ENCODE measurements around the gene CACNA1I.

Gene CACNA1I

DNA sequence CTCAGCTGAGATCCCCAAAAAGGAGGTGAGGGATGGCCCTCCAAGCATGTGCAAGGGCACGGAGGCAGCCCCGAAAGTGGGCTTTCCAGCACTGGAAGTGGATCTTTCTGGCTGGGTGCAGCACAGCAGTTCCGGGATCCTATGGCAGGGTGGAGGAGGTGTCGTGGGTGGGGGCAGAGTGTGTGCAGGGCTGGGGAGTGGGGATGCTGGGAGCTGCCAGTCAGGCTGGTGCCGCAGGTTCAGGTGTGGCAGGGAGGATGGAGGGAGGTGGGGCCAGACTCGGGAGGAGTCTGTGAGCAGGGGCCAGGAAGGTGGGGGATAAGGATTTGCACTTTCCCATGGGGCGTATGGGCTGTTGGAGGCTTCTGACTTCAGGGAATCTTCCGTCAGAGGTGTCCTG lies 60.2 kb downstream of the CACNA1I start:
- H2BK15ac ChIP-seq (replicated peaks; ENCODE audit: low read depth), result no peak overlapping the region
- no peaks in the 10 kb centered on the region for H3K27me3 ChIP-seq (ENCODE audit: insufficient read depth, low read length, poor library complexity)
- no peaks in the 10 kb centered on the region for H3K4me1 ChIP-seq (ENCODE audit: control insufficient read depth, low read depth, low read length)

DNA sequence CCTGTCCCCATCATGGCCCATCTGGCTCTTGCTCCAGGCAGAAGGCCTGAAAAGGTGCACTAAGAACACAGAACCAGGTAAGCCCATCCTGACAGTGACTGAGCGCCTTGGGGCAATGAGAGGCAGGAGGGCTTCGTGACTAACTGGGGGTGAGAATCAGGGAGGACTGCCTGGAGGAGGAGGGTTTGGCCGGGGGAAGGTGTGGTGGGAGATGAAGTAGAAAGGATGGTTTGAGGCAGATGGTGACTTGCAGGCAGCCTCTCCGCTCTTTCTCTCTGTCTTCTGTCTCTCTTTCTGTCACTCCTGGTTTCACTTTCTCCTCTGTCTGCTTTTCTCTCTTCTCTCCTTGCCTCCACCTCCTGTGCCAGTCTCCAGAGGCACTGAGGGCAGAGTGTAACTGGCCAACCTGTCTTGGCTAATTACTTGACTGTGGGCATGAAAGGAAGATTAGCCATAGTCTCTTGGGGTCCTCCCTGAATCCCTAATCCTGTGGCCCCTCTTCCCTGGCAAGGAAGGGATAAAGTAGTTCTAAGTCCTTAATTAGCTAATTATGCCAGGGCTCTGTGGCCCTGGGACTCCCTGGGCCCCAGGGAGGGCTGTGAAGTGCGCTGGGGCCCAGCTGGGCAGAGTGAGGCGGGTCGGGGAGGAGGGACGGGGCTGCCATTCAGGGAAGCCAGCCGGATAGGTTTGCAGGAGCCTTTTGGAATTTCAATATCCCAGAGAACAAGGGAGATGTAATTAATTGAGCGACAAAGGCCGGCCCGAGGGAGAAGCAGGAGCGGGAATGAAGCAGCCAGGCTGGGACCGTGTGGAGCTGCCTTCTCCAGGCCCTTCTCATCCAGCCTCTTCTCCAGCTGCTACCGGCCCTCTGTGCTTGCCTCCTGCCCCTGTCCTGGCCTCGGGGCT lies 61.1 kb downstream of the CACNA1I start:
- no peaks in the 10 kb centered on the region for H3K27me3 ChIP-seq (ENCODE audit: insufficient read depth, low read length, poor library complexity)
- H3K79me2 ChIP-seq (ENCODE audit: control insufficient read depth, insufficient read depth, low read length), result no peaks in the 10 kb centered on the region
- no peak overlapping the region for H2BK5ac ChIP-seq (ENCODE audit: low read length)
- H2BK15ac ChIP-seq (replicated peaks; ENCODE audit: low read depth), result no peak overlapping the region
- H3K4me1 ChIP-seq (ENCODE audit: control insufficient read depth, low read depth, low read length), result no peaks in the 10 kb centered on the region
- H3K23ac ChIP-seq (ENCODE audit: low read length), result no peak overlapping the region
- no peak overlapping the region for H4K8ac ChIP-seq (ENCODE audit: low read depth, low read length)
- H2BK120ac ChIP-seq (ENCODE audit: low read depth, low read length), result no peak overlapping the region
- H3K79me1 ChIP-seq (ENCODE audit: low read length), result no peaks in the 10 kb centered on the region
- no peak overlapping the region for H4K5ac ChIP-seq (ENCODE audit: low read length)
- no peak overlapping the region for H3K56ac ChIP-seq (ENCODE audit: low read length)
- no peak overlapping the region for H2AK5ac ChIP-seq (ENCODE audit: low read length)
- no peak overlapping the region for H3K4me2 ChIP-seq (ENCODE audit: low read length)
- H3K36me3 ChIP-seq (ENCODE audit: control insufficient read depth, insufficient read depth, low read length), result no peaks in the 10 kb centered on the region
- H3K4me3 ChIP-seq (ENCODE audit: low read length), result no peak overlapping the region
- H3K9ac ChIP-seq (ENCODE audit: low read length), result no peak overlapping the region
- no peak overlapping the region for H3K27ac ChIP-seq (ENCODE audit: low read depth, low read length)
- no peak overlapping the region for H3K4ac ChIP-seq (ENCODE audit: low read depth, low read length)
- DNase-seq, result no peak
- no CpG with 5 or more reads among the region's 16 CpGs for whole genome bisulfite sequencing (ENCODE audit: extremely low coverage, insufficient coverage, low lambda C conversion rate)
- H3K18ac ChIP-seq (ENCODE audit: low read length), result no peak overlapping the region

More for the DNA sequence above, 60.2 kb downstream of the CACNA1I start:
- no peaks in the 10 kb centered on the region for H3K36me3 ChIP-seq (ENCODE audit: control insufficient read depth, insufficient read depth, low read length)
- no peak overlapping the region for H3K4me3 ChIP-seq (ENCODE audit: low read length)
- H4K5ac ChIP-seq (ENCODE audit: low read length), result no peak overlapping the region
- H3K27ac ChIP-seq (ENCODE audit: low read depth, low read length), result no peak overlapping the region
- H3K4ac ChIP-seq (ENCODE audit: low read depth, low read length), result no peak overlapping the region
- H2BK5ac ChIP-seq (ENCODE audit: low read length), result no peak overlapping the region
- H3K23ac ChIP-seq (ENCODE audit: low read length), result no peak overlapping the region
- no peak for DNase-seq
- no CpG with 5 or more reads among the region's 8 CpGs for WGBS (ENCODE audit: extremely low coverage, insufficient coverage, low lambda C conversion rate)
- no peaks in the 10 kb centered on the region for H3K79me2 ChIP-seq (ENCODE audit: control insufficient read depth, insufficient read depth, low read length)
- H3K9ac ChIP-seq (ENCODE audit: low read length), result no peak overlapping the region
- H3K18ac ChIP-seq (ENCODE audit: low read length), result no peak overlapping the region
- no peak overlapping the region for H3K4me2 ChIP-seq (ENCODE audit: low read length)
- H3K79me1 ChIP-seq (ENCODE audit: low read length), result no peaks in the 10 kb centered on the region
- H4K8ac ChIP-seq (ENCODE audit: low read depth, low read length), result no peak overlapping the region
- H2BK120ac ChIP-seq (ENCODE audit: low read depth, low read length), result no peak overlapping the region
- H2AK5ac ChIP-seq (ENCODE audit: low read length), result no peak overlapping the region
- H3K56ac ChIP-seq (ENCODE audit: low read length), result no peak overlapping the region

DNA sequence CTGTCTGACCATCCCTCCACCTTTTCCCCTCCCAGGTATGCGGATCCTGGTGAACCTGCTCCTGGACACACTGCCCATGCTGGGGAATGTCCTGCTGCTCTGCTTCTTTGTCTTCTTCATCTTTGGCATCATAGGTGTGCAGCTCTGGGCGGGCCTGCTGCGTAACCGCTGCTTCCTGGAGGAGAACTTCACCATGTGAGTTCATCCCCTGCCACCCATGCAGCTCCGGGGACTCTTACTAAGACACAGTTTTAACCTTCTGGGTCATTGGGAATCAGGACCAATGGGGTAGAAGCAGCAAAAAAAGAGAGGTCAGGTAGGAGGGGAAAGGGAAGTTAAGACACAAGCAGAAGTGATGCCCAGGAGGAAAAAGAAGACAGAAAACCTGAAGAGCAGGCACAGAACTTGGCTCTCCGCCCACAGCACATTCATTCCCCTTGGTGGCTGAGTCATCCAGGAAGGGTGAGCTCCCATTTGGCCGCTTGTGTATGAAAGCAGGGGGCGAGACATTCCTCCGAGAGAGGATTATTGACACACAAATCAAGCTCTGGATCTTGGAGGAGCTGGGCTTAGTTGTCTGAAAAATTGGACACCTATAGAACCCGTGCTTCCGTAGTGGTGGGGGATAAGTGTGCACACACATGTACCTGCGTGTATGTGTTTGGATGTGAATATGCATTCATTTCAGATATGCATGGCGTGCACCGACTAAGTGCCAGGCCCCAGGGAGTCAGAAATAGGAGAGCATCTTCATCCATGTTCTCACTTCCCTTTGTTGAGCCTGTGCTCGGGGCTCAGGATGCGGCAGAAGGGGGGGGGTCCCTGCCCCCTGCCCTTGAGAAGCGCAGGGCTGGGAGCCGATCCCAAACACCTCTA lies 64.2 kb downstream of the CACNA1I start:
- H3K4me1 ChIP-seq (ENCODE audit: control insufficient read depth, low read depth, low read length), result no peaks in the 10 kb centered on the region
- no peak overlapping the region for H2AK5ac ChIP-seq (ENCODE audit: low read length)
- H3K79me2 ChIP-seq (ENCODE audit: control insufficient read depth, insufficient read depth, low read length), result no peaks in the 10 kb centered on the region
- no peaks in the 10 kb centered on the region for H3K27me3 ChIP-seq (ENCODE audit: insufficient read depth, low read length, poor library complexity)
- H4K8ac ChIP-seq (ENCODE audit: low read depth, low read length), result no peak overlapping the region
- no peak overlapping the region for H3K27ac ChIP-seq (ENCODE audit: low read depth, low read length)
- peak; percentile 54 for DNase-seq
- no peak overlapping the region for H3K4me3 ChIP-seq (ENCODE audit: low read length)
- no peak overlapping the region for H2BK15ac ChIP-seq (replicated peaks; ENCODE audit: low read depth)
- H4K5ac ChIP-seq (ENCODE audit: low read length), result no peak overlapping the region
- H3K9ac ChIP-seq (ENCODE audit: low read length), result no peak overlapping the region
- H3K4me2 ChIP-seq (ENCODE audit: low read length), result no peak overlapping the region
- no peaks in the 10 kb centered on the region for H3K36me3 ChIP-seq (ENCODE audit: control insufficient read depth, insufficient read depth, low read length)
- H3K56ac ChIP-seq (ENCODE audit: low read length), result no peak overlapping the region
- no peak overlapping the region for H3K4ac ChIP-seq (ENCODE audit: low read depth, low read length)
- no peak overlapping the region for H2BK5ac ChIP-seq (ENCODE audit: low read length)
- H3K18ac ChIP-seq (ENCODE audit: low read length), result no peak overlapping the region
- no CpG with 5 or more reads among the region's 18 CpGs for WGBS (ENCODE audit: extremely low coverage, insufficient coverage, low lambda C conversion rate)
- H3K23ac ChIP-seq (ENCODE audit: low read length), result no peak overlapping the region
- no peak overlapping the region for H2BK120ac ChIP-seq (ENCODE audit: low read depth, low read length)
- no peaks in the 10 kb centered on the region for H3K79me1 ChIP-seq (ENCODE audit: low read length)

DNA sequence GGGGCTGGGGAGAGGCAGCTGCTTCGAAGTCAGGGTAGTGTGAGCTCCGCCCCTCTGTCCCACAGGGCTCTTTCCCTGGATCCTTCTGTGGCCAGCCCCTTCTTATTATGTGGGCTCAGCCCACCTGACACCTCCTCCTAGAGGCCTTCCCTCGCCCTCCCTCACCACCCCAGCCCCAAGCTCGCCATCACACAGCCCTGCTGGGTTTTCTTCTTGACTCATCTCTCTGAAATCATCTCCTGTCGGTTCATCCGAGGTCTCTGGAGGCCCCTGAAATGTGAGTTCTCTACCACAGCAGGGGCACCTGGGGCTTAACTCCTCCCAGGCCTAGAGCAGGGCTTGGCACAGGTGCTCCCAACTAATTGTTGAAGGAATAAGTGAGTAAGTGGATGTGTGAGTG lies 65.2 kb downstream of the CACNA1I start:
- no peak overlapping the region for H3K9ac ChIP-seq (ENCODE audit: low read length)
- H4K8ac ChIP-seq (ENCODE audit: low read depth, low read length), result no peak overlapping the region
- H3K4me1 ChIP-seq (ENCODE audit: control insufficient read depth, low read depth, low read length), result no peaks in the 10 kb centered on the region
- DNase-seq, result no peak
- H3K27ac ChIP-seq (ENCODE audit: low read depth, low read length), result no peak overlapping the region
- no peak overlapping the region for H3K4me3 ChIP-seq (ENCODE audit: low read length)
- WGBS (ENCODE audit: extremely low coverage, insufficient coverage, low lambda C conversion rate), result no CpG with 5 or more reads among the region's 6 CpGs
- no peak overlapping the region for H2BK5ac ChIP-seq (ENCODE audit: low read length)
- H3K79me1 ChIP-seq (ENCODE audit: low read length), result no peaks in the 10 kb centered on the region
- no peaks in the 10 kb centered on the region for H3K36me3 ChIP-seq (ENCODE audit: control insufficient read depth, insufficient read depth, low read length)
- no peaks in the 10 kb centered on the region for H3K27me3 ChIP-seq (ENCODE audit: insufficient read depth, low read length, poor library complexity)
- no peak overlapping the region for H4K5ac ChIP-seq (ENCODE audit: low read length)
- H2AK5ac ChIP-seq (ENCODE audit: low read length), result no peak overlapping the region
- no peak overlapping the region for H3K56ac ChIP-seq (ENCODE audit: low read length)
- no peak overlapping the region for H3K23ac ChIP-seq (ENCODE audit: low read length)
- no peaks in the 10 kb centered on the region for H3K79me2 ChIP-seq (ENCODE audit: control insufficient read depth, insufficient read depth, low read length)
- no peak overlapping the region for H2BK120ac ChIP-seq (ENCODE audit: low read depth, low read length)
- no peak overlapping the region for H3K4me2 ChIP-seq (ENCODE audit: low read length)
- no peak overlapping the region for H3K4ac ChIP-seq (ENCODE audit: low read depth, low read length)
- H2BK15ac ChIP-seq (replicated peaks; ENCODE audit: low read depth), result no peak overlapping the region
- H3K18ac ChIP-seq (ENCODE audit: low read length), result no peak overlapping the region

DNA sequence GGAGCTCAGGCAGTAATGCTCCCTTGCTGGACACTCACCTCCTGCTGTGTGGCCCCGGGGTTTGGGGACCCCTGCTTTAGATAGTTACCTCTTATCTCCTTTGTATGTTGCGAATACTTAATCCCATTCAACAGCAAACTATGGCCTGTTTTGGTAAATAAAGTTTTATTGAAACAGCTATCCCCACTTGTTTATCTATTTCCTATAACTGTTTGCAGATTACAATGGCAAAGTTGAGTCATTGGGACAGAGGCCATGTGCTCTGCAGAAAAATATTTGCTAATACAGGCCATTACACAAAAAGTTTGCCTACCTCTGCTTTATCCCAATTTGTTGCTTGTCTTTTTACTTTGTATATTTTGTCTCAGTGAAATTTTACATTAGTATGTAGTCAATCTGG lies 68.4 kb downstream of the CACNA1I start:
- Histone ChIP-seq H3K79me1 (ENCODE audit: low read length) (no peaks in the 10 kb centered on the region), H3K4me2 (ENCODE audit: low read length) (no peak overlapping the region), H3K4ac (ENCODE audit: low read depth, low read length) (no peak overlapping the region), H3K9ac (ENCODE audit: low read length) (no peak overlapping the region), H3K36me3 (ENCODE audit: control insufficient read depth, insufficient read depth, low read length) (no peaks in the 10 kb centered on the region), H3K4me3 (ENCODE audit: low read length) (no peak overlapping the region), H3K4me1 (ENCODE audit: control insufficient read depth, low read depth, low read length) (no peaks in the 10 kb centered on the region), H4K5ac (ENCODE audit: low read length) (no peak overlapping the region), H3K23ac (ENCODE audit: low read length) (no peak overlapping the region), H2BK15ac (replicated peaks; ENCODE audit: low read depth) (no peak overlapping the region), H4K8ac (ENCODE audit: low read depth, low read length) (no peak overlapping the region), H3K27me3 (ENCODE audit: insufficient read depth, low read length, poor library complexity) (no peaks in the 10 kb centered on the region), H3K56ac (ENCODE audit: low read length) (no peak overlapping the region), H2BK120ac (ENCODE audit: low read depth, low read length) (no peak overlapping the region), H2BK5ac (ENCODE audit: low read length) (no peak overlapping the region), H2AK5ac (ENCODE audit: low read length) (no peak overlapping the region), H3K27ac (ENCODE audit: low read depth, low read length) (no peak overlapping the region), H3K18ac (ENCODE audit: low read length) (no peak overlapping the region), H3K79me2 (ENCODE audit: control insufficient read depth, insufficient read depth, low read length) (no peaks in the 10 kb centered on the region)
- DNase-seq, result no peak
- no CpG with 5 or more reads among the region's 2 CpGs for WGBS (ENCODE audit: extremely low coverage, insufficient coverage, low lambda C conversion rate)

All from mesendoderm (in vitro differentiated cells).